ENCODE data around the gene PKNOX2. TPM values are rescaled to one million over a fixed set of nuclear protein-coding genes. Genes with fewer than 3 reads are reported as not detected.

The PKNOX2 gene
- total RNA-seq, 4 donors from 2014 or later, result 0.40 to 5.9 (median 1.1) TPM; not detected in 1

- no peaks in the 10 kb centered on the region for H3K27me3 ChIP-seq
- H3K9me3 ChIP-seq, result no peaks in the 10 kb centered on the region
- TF ChIP-seq, protein P1, sequence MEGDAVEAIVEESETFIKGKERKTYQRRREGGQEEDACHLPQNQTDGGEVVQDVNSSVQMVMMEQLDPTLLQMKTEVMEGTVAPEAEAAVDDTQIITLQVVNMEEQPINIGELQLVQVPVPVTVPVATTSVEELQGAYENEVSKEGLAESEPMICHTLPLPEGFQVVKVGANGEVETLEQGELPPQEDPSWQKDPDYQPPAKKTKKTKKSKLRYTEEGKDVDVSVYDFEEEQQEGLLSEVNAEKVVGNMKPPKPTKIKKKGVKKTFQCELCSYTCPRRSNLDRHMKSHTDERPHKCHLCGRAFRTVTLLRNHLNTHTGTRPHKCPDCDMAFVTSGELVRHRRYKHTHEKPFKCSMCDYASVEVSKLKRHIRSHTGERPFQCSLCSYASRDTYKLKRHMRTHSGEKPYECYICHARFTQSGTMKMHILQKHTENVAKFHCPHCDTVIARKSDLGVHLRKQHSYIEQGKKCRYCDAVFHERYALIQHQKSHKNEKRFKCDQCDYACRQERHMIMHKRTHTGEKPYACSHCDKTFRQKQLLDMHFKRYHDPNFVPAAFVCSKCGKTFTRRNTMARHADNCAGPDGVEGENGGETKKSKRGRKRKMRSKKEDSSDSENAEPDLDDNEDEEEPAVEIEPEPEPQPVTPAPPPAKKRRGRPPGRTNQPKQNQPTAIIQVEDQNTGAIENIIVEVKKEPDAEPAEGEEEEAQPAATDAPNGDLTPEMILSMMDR (IDR thresholded peaks at IDR 0.05), result no peak
- TF ChIP-seq POLR2A (IDR thresholded peaks at IDR 0.05), result no peak
- DNase-seq, result no peak
- H3K4me1 ChIP-seq, result peaks cover 0 to 12% (median 6%) of the 10 kb centered on the region in 3 donors
- H3K4me3 ChIP-seq, result no peak overlapping the region
- no peak overlapping the region for H3K27ac ChIP-seq
- 79 to 87% methylated on average over 2 to 5 of the region's 7 CpGs for WGBS, 2 donors
- H3K36me3 ChIP-seq, result no peaks in the 10 kb centered on the region
- intact Hi-C loops (cut with DNase I), result no loop called here
Measured at GRCh38 chr11:125305345-125305744, 140.8 kb downstream of the PKNOX2 start.

- Histone ChIP-seq H3K27ac (no peak overlapping the region), H3K36me3 (no peaks in the 10 kb centered on the region), H3K9me3 (no peaks in the 10 kb centered on the region), H3K4me3 (no peak overlapping the region), H3K4me1 (peaks cover 0 to under 1% (median 0%) of the 10 kb centered on the region in 3 donors), H3K27me3 (no peaks in the 10 kb centered on the region)
- WGBS, 2 donors, result 69 to 71% methylated on average over 7 of the region's 7 CpGs
- DNase-seq, result no peak
- TF ChIP-seq POLR2A (IDR thresholded peaks at IDR 0.05), result no peak
- TF ChIP-seq, protein P1 (IDR thresholded peaks at IDR 0.05), result no peak
- intact Hi-C loops (cut with DNase I), result no loop called here
Measured at GRCh38 chr11:125306476-125306875, 141.9 kb downstream of the PKNOX2 start.

DNA sequence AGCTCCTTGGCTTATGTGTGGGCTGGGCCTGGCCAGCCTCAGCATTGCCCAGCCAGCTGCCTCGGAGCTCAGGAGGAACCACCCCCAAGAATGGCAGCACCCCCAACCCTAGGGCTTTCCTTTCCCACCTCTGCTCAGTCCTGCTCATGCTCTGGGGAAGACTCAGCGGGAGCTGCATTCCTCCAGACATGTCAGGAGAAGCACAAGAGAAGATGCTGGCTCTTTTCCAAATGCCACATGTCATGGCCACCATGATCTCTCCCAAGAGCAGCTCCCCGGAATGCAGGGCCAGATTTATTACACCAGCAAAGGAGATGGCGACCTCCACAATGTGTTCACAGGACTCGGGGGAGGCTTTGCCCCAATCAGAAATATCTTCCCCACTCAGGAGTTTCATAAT lies 143.7 kb downstream of the PKNOX2 start:
- no peak for TF ChIP-seq POLR2A (IDR thresholded peaks at IDR 0.05)
- TF ChIP-seq, protein P1 (IDR thresholded peaks at IDR 0.05), result no peak
- H3K4me3 ChIP-seq, result no peak overlapping the region
- DNase-seq, result no peak
- no peaks in the 10 kb centered on the region for H3K9me3 ChIP-seq
- H3K36me3 ChIP-seq, result no peaks in the 10 kb centered on the region
- peaks cover 0 to 1% (median 0%) of the 10 kb centered on the region in 3 donors for H3K4me1 ChIP-seq
- H3K27ac ChIP-seq, result no peak overlapping the region
- WGBS, 2 donors, result 69 to 96% methylated on average over 3 to 5 of the region's 5 CpGs
- intact Hi-C loops (cut with DNase I), result no loop called here
- H3K27me3 ChIP-seq, result no peaks in the 10 kb centered on the region

GRCh38 chr11:125312391-125312790 lies 147.8 kb downstream of the PKNOX2 start:
- H3K4me1 ChIP-seq, result peaks cover 0 to 21% (median 0%) of the 10 kb centered on the region in 3 donors
- no peaks in the 10 kb centered on the region for H3K27me3 ChIP-seq
- no peaks in the 10 kb centered on the region for H3K9me3 ChIP-seq
- no peak overlapping the region for H3K27ac ChIP-seq
- no peak for DNase-seq
- no peaks in the 10 kb centered on the region for H3K36me3 ChIP-seq
- WGBS, 2 donors, result 89 to 90% methylated on average over 4 to 7 of the region's 12 CpGs
- TF ChIP-seq, protein P1 (IDR thresholded peaks at IDR 0.05), result no peak
- TF ChIP-seq POLR2A (IDR thresholded peaks at IDR 0.05), result no peak
- intact Hi-C loops (cut with DNase I), result no loop called here
- no peak overlapping the region for H3K4me3 ChIP-seq

GRCh38 chr11:125312812-125313211 lies 148.3 kb downstream of the PKNOX2 start:
- no peak for DNase-seq
- no peaks in the 10 kb centered on the region for H3K27me3 ChIP-seq
- TF ChIP-seq, protein P1 (IDR thresholded peaks at IDR 0.05), result no peak
- TF ChIP-seq POLR2A (IDR thresholded peaks at IDR 0.05), result no peak
- H3K27ac ChIP-seq, result no peak overlapping the region
- H3K4me3 ChIP-seq, result no peak overlapping the region
- H3K9me3 ChIP-seq, result no peaks in the 10 kb centered on the region
- H3K4me1 ChIP-seq, result peaks cover 0 to 21% (median 0%) of the 10 kb centered on the region in 3 donors
- intact Hi-C loops (cut with DNase I), result no loop called here
- no peaks in the 10 kb centered on the region for H3K36me3 ChIP-seq
- 86 to 91% methylated on average over 9 of the region's 9 CpGs for WGBS, 2 donors

Measured in esophagus squamous epithelium (tissue), 5 donors.